ENCODE results near the gene TMEM132E. TPM values are rescaled to one million over a fixed set of nuclear protein-coding genes. Genes with fewer than 3 reads are reported as not detected.
"Not testable (repeated sequence)": the region's sequence is repeated elsewhere in the genome, so short reads cannot be mapped to it uniquely, and the experiment has no call there.

The TMEM132E gene
- polyA plus RNA-seq, 2 of the 4 experiments (the other 2 are of a cell fraction), result not detected

- DNase-seq (ENCODE audit: low read depth in 1 of 2, low spot score in 1 of 2) (no peak), ATAC-seq (no peak), FAIRE-seq (no peak)
- TF ChIP-seq EP300 (IDR thresholded peaks at IDR 0.05) (no peak), ATOH8 (CRISPR knock-in tag; IDR thresholded peaks at IDR 0.05; ENCODE audit: low read depth) (no peak), KDM5A (IDR thresholded peaks at IDR 0.05) (no peak), BHLHE40 (IDR thresholded peaks at IDR 0.05; ENCODE audit: low read depth, low read length) (no peak), RAD21 (conservative IDR thresholded peaks at IDR 0.05 in 1 of 2, IDR thresholded peaks at IDR 0.05 in 1 of 2) (no peak)
- Histone ChIP-seq H3K4me3 (no peak overlapping the region), H3K27ac (no peak overlapping the region), H3K9me3 (no peaks in the 10 kb centered on the region), H3K4me1 (no peaks in the 10 kb centered on the region), H3K4me2 (no peak overlapping the region)
- ChIA-PET CTCF (interaction anchor here (1.4 kb wide), 1 partner anchor 117 kb away, joined by 6 read pairs; no protein-coding TSS in a partner anchor), POLR2A (no interaction called here)
- 0% methylated on average over 3 of the region's 3 CpGs for whole genome bisulfite sequencing (ENCODE audit: missing lambda C conversion rate)
These were observed 41.9 kb upstream of the TMEM132E start for GRCh38 chr17:34537445-34537844.

GRCh38 chr17:34538582-34538981 is 40.8 kb upstream of the TMEM132E start:
- CTCF ChIA-PET; H3K4me3 ChIP-seq; POLR2A ChIA-PET; H3K9me3 ChIP-seq; ATAC-seq; H3K4me2 ChIP-seq; H3K4me1 ChIP-seq; DNase-seq (ENCODE audit: low read depth in 1 of 2, low spot score in 1 of 2); FAIRE-seq; H3K27ac ChIP-seq: not testable (repeated sequence)
- 11% methylated on average over 2 of the region's 2 CpGs for WGBS (ENCODE audit: missing lambda C conversion rate)
- peak; percentile 70 for TF ChIP-seq ZC3H11A (IDR thresholded peaks at IDR 0.05)

- CTCF ChIA-PET, result interaction anchor here (0.9 to 5.7 kb wide), 5 partner anchors 9 to 98 kb away, joined by 3 to 79 read pairs (median 4); no protein-coding TSS in a partner anchor
- no peak for FAIRE-seq
These were observed 39.5 kb upstream of the TMEM132E start for GRCh38 chr17:34539881-34540280.

More at GRCh38 chr17:34539881-34540280, 39.5 kb upstream of the TMEM132E start:
- no peaks in the 10 kb centered on the region for H3K9me3 ChIP-seq
- no peak for TF ChIP-seq RNF2 (IDR thresholded peaks at IDR 0.05; ENCODE audit: borderline replicate concordance, low read depth)
- TF ChIP-seq EHF (CRISPR knock-in tag; IDR thresholded peaks at IDR 0.05), result no peak
- TF ChIP-seq ZNF302 (CRISPR knock-in tag; IDR thresholded peaks at IDR 0.05), result no peak
- no peak for TF ChIP-seq CBX2 (IDR thresholded peaks at IDR 0.05; ENCODE audit: borderline replicate concordance, low read depth)
- TF ChIP-seq ELK1 (IDR thresholded peaks at IDR 0.05; ENCODE audit: low read depth, low read length), result no peak
- TF ChIP-seq USF2 (IDR thresholded peaks at IDR 0.05), result no peak
- no peak for TF ChIP-seq ZC3H11A (IDR thresholded peaks at IDR 0.05)
- no peak for TF ChIP-seq CTCF (IDR thresholded peaks at IDR 0.05)
- no peak for TF ChIP-seq SREBF2 (IDR thresholded peaks at IDR 0.05)
- TF ChIP-seq NR3C1 (IDR thresholded peaks at IDR 0.05), result no peak
- TF ChIP-seq JUN (IDR thresholded peaks at IDR 0.05), result no peak
- TF ChIP-seq BCL3 (IDR thresholded peaks at IDR 0.05), result no peak
- TF ChIP-seq CHD4 (IDR thresholded peaks at IDR 0.05; ENCODE audit: borderline replicate concordance), result no peak
- TF ChIP-seq ATOH8 (CRISPR knock-in tag; IDR thresholded peaks at IDR 0.05; ENCODE audit: low read depth), result no peak
- no peak for TF ChIP-seq CBX8 (IDR thresholded peaks at IDR 0.05)
- no peak for TF ChIP-seq CEBPB (IDR thresholded peaks at IDR 0.05)
- no peak overlapping the region for H3K4me3 ChIP-seq
- POLR2A ChIA-PET, result no interaction called here
- H3K4me2 ChIP-seq, result no peak overlapping the region
- H3K27ac ChIP-seq, result no peak overlapping the region
- H3K4me1 ChIP-seq, result no peaks in the 10 kb centered on the region
- DNase-seq (ENCODE audit: low read depth in 1 of 2, low spot score in 1 of 2) (no peak), ATAC-seq (no peak)
- 46% methylated on average over 3 of the region's 3 CpGs for WGBS (ENCODE audit: missing lambda C conversion rate)
